Activated CD8-positive, alpha-beta memory T cell treated with anti-CD3 and anti-CD28 coated beads for 4 hours (primary cell): ENCODE data around the gene CDCA3.
"Not testable (repeated sequence)": the region's sequence is repeated elsewhere in the genome, so short reads cannot be mapped to it uniquely, and the experiment has no call there.

ENCODE experiments used
- DNase-seq, 2 donors: peaks; one replicate each; pipeline ENCODE4 v3.0.0-alpha.2; 2020; ENCODE audit warnings: low read depth in 2 of 2

The CDCA3 gene

DNA sequence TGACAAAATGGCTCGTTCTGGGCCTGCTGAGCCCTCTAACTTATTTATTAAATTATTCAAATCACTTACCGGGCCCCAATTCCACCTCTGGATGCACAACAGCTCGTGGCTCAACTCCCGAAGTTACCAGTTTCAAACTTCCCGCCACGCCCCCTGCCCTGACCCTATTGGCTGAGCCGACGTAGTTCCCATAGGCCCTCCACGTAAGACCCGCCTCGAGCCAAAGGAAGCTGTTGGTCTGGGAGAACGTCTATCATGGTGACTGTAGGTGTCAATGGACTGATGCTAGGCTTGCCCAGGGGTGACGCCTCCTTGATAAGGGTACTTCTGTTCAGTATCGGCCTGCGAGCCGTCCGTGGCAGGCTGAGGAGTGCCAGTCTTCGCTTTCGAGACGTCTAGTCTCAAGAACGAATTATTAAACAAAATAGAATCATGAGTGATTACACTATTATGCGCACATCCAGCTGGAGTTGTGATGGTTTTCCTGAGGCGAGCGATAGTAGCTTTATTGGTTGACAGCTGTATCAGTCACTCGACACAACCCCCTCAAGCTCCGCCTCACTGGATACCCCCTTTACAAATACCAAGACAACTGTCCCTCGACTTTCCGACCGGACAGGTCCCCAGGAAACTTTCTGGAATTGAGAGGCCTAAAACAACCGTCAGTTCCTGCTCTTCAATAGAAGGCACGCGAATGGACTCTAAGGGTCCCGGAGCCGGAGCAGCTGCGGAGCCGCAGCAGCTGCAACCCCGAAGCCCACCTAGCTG, at the start of gene CDCA3:
Gene CDCA3, minus strand, starts transcription at position 134 of the 768 bp plus-strand sequence. CDS start 334 bp downstream, outside the sequence.
- DNase-seq, result peak; percentile 80 to 88

DNA sequence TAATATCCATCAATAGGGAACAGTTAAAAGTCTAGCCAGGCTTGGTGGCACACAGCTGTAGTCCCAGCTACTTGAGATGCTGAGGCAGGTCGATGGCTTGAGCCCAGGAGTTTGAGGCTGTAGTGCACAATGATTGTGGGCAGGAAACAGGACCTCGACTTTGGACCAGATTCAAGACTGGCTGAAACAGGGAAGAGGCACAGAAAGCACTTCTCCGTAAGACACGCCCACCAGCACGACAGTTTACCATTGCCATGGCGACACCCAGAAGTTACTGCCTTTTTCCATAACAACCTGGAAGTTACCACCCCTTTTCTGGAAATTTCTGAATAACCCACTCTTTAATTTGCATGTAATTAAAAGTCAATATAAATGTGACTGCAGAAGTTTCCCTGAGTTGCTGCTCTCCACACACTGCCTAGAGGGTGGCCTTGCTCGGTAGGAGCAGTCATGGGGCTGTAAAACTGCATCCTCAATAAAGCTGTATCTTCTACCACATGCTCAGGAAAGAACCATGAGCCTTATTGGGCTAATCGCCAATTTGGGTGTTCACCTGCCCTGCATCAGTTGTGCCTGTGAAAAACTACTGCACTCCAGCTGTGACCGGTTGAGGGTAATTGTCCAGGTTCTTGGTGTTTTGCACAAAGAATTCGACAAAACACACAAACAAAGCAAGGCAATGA, 48.9 kb upstream of the CDCA3 start:
- no peak for DNase-seq

DNA sequence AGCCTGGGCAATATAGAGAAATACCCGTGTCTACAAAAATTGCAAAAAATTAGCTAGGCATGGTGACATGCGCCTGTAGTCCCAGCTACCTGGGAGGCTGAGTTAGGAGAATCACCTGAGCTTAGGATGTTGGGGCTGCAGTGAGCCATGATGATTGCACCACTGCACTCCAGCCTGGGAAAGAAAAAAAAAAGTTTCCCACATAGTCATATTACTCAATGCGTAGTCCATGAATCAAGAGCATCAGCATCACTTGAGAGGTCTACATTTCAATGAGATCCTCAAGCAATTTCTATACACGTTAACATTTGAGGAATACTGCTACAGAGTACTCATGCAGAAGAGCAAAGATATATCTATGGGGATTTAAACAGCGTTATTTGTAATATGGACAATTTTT, 48.3 kb upstream of the CDCA3 start:
- DNase-seq, result no peak

DNA sequence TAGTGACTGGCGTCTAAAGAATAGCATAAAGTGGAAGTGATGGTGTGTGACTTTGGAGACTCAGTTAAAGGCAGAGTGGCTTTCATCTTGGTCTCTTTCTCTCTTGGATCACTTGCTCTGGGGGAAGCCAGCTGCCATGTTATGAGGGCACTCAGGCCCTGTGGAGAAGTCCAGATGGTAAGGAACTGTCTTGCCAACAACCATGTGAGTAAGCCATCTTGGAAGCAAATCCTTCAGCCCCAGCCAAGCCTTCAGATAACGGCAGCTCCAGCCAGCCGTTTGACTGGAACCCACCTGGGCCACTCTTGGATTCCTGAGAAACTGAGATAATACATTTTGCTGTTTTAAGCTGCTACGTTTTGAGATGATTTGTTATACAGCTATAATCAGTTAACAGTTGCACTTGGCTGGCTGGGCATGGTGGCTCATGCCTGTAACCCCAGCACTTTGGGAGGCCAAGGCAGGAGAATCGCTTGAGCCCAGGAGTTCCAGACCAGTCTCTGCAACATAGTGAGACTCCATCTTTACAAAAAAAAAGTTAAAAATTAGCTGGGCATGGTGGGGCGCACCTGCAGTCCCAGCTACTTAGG, 45.9 kb upstream of the CDCA3 start:
- no peak for DNase-seq

DNA sequence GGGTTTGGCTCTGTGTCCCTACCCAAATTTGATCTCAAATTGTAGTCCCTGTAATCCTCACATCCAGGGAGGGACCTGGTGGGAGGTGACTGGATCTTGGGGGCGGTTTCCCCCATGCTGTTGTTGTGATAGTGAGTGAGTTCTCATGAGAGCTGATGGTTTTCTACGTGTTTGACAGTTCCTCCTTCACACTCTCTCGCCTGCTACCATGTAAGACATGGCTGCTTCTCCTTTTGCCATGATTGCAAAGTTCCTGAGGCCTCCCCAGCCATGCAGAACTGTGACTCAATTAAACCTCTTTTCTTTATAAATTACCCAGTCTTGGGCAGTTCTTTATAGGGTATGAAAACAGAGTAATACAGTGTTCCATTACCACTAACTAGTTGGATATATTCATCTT, 43.2 kb upstream of the CDCA3 start:
- DNase-seq, result no peak

DNA sequence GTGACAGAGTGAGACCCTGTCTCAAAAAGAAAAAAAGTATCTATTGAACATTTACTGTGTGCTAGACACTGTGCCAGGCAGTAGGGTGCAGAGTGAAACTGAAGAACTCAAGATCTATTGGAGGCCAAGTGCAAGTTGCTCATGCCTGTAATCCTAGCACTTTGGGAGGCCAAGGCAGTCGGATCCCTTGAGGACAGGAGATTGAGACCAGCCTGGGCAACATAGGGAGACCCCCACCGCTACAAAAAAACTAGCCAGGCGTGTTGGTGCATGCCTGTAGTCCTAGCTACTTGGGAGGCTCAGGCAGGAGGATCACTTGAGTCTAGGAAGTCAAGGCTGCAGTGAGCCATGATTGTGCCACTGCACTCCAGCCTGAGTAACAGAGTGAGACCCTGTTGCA, 41.6 kb upstream of the CDCA3 start:
- DNase-seq, result not testable (repeated sequence)

DNA sequence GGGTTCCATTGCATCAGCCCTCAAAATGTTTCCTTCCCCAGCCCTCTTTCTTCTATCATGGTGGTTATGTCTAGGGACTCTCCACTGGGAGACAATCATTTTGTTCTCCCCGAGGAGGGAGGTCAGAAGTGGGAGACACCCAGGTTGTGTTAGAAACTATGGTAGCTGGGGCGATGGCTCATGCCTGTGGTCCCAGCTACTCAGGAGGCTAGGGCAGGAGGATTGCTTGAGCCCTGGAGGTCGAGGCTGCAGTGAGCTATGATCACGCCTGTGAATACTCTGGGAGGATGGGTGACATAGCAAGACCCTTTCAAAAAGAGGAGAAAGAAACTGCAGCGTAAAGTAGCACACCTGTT, 40.5 kb upstream of the CDCA3 start:
- DNase-seq, result no peak

DNA sequence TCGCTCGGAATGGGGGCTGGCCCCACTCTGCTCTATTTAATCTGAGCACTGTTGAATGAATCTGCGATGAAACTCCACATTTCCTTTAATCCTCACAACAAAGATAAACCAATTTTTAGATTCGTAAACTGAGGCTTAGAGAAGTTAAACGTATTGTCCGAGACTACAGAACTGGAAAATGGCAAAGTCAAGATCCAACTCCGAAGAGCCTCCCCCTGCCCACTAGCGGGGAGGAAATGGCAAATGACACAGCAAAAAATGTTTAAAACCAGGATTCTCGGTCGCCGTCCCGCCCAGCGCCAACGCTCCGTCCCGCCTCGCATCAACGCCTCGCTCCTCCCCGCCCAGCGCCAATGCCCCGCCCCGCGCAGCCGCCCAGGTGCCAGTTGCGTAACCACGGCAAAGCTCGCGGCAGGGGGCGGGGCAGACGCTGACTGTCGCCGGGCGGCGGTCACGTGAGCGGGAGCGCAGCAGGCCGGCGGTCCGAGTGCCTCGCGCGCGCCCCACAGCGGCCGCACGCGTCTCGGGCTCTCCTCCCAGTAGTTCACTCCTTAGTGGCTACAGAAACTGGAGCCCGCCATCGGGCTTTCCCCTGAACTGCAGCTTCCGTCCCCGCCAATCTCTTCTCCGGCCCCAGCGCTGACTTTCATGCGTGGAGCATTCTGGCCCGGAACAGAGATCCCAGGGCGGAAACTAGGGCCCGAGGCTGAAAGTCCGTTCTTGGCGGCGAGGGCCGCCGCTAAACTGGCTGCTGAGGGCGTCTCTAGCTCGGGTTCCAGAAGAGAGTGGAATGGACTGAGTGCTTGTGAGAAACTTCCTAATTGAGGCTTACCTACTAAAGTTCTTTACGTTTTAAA, 39.9 kb upstream of the CDCA3 start:
- DNase-seq, result peak; percentile 96 to 97

DNA sequence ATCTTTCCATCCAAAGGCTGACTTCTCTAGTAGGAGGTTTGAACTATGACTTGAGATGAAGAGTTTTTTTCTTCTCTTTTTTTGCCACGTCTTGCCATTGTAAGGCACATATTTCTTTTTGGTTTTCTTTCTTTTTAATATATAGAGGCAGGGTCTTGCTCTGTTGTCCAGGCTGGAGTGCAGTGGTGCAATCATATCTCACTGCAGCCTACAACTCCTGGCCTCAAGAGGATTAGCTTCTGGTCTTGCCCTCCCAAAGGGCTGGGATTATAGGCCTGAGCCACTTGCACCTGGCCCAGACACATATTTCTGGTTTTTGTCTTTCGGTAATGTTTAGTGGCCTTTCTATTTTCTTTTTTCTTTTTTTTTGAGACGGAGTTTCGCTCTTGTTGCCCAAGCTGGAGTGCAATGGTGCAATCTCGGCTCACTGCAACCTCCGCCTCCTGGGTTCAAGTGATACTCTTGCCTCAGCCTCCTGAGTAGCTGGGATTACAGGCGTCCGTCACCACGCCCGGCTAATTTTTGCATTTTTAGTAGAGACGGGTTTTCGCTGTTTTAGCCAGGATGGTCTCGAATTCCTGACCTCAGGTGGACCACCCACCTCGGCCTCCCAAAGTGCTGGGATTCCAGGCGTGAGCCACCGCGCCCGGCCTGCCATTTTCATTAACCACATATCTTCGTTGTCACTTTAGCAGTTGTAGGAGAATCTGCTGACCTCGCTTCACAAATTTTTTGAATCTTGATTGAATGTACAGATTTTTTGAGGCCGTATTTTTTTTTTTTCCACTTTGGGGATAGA, 38.9 kb upstream of the CDCA3 start:
- DNase-seq, result not testable (repeated sequence)

DNA sequence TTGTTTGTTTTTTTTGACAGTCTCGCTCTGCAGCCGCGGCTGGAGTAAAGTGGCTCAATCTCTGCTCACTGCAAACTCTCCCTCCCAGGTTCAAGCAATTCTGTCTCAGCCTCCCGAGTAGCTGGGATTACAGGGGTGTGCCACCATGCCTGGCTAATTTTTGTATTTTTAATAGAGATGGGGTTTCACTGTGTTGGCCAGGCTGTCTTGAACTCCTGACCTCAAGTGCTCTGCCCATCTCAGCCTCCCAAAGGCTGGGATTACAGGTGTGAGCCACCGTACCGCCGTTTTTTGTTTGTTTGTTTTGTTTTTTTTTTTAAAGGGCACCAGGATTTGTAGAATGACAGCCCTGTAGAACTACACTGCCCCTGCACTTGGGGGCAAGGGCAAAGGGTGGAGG, 37.7 kb upstream of the CDCA3 start:
- DNase-seq, result not testable (repeated sequence)

DNA sequence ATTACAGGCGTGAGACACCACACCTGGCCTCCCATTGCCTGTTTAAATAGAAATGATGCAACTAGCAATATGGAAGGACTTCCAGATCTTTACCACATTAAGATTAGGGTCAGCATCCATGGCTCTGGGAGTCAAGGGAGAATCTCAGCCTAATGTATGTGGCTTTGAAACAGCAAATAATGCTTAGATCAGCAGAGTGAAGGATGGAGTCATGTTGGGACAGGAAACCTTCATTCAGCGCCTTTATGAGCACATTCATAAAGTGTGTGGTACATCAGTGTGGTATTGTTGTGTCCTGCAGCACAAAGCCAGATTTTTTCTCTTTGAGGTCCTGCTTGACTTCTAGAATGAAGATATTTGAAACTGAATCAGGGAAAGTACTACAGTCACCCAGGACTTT, 37.3 kb upstream of the CDCA3 start:
- no peak for DNase-seq

DNA sequence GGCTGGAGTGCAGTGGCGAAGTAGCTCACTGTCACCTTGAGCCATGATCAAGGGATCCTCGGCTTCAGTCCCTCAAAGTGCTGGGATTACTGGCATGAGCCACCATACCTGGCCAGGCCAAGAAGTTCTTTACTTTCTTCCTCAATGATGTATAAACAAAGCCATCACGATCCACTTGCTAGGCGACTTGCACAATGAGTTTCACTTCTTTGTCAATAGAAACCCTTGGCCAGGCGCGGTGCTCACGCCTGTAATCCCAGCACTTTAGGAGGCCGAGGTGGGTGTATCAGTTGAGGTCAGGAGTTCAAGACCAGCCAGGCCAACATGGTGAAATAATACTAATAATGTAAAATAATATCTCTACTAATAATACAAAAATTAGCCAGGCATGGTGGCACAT, 36.4 kb upstream of the CDCA3 start:
- DNase-seq, result no peak

DNA sequence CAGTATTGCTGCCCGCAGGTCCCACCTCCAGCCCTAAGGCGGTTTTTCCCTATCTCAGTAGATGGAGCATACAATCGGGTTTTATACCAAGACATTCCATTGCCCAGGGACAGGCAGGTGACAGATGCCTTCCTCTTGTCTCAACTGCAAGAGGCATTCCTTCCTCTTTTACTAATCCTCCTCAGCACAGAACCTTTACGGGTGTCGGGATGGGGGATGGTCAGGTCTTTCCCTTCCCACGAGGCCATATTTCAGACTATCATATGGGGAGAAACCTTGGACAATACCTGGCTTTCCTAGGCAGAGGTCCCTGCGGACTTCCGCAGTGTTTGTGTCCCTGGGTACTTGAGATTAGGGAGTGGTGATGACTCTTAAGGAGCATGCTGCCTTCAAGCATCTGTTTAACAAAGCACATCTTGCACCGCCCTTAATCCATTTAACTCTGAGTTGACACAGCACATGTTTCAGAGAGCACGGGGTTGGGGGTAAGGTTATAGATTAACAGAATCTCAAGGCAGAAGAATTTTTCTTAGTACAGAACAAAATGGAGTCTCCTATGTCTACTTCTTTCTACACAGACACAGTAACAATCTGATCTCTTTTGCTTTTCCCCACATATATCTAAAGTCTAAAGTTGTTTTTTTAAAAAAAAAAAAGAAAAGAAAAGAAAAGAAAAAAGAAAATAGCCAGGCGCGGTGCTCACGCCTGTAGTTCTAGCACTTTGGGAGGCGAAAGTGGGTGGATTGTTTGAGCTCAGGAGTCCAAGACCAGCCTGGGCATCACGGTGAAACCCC, 35.3 kb upstream of the CDCA3 start:
- DNase-seq, result not testable (repeated sequence)

DNA sequence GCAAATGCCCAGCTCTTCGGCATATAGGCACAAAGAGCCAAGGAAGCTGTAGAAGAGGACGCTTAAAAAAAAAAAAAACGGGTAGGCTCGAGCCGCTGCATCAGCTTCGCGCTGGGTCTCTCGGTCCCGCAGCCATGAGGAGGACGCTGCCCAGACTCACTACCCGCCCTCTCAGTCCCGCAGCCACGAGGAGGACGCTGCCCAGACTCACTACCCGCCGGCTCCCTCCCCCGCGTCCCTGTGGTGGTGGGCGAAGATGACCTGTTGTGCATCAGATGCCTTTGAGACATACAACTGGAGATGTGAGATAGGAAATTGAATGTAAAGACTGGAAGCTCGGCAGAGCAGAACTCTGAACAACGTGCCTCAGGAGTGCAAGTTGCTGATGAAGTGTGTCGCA, 33.5 kb upstream of the CDCA3 start:
- DNase-seq, result no peak

DNA sequence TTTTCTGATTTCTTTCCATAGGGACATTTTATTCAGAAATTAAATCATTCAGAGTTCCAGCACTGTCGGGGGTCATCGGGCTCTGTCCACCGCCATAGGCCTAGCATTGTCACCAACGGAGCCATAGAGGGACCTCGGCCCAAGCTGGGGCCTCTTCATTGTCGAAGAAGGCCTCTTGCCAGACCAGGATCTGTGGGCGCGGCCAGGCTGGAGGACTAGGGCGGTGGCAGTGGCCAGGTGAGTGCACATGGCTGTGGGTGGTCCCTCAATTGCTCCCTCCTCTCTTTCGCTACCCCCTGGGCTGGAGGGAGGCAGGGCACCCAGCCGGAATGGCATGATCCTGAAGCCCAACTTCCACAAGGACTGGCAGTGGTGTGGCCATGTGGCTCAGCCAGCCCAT, 32.6 kb upstream of the CDCA3 start:
- no peak for DNase-seq

DNA sequence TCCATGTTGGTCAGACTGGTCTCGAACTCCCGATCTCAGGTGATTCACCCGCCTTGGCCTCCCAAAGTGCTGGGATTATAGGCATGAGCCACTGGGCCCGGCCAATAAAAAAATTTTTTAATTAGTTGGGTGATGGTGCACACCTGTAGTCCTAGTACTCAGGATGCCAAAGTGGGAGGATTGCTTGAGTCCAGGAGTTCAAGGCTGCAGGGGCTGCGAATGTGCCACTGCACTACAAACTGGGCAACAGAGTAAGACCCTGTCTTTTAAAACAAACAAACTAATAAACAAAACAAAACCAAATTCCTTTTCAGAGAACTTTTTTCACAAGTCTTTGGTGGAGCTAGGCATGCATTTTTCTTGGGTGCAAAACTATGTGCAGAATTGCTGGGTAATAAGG, 32.2 kb upstream of the CDCA3 start:
- no peak for DNase-seq

DNA sequence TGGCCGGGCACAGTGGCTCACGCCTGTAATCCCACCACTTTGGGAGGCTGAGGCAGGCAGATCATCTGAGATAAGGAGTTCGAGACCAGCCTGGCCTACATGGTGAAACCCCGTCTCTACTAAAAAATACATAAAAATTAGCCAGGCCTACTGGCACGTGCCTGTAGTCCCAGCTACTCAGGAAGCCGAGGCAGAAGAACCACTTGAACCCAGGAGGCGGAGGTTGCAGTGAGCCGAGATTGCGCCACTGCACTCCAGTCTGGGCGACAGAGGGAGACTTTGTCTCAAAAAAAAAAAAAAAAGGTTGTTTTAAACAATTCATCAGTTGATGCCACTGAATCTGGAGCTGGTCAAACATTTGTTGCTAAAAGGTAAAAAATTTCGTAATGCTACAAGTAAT, 28.7 kb upstream of the CDCA3 start:
- not testable (repeated sequence) for DNase-seq

DNA sequence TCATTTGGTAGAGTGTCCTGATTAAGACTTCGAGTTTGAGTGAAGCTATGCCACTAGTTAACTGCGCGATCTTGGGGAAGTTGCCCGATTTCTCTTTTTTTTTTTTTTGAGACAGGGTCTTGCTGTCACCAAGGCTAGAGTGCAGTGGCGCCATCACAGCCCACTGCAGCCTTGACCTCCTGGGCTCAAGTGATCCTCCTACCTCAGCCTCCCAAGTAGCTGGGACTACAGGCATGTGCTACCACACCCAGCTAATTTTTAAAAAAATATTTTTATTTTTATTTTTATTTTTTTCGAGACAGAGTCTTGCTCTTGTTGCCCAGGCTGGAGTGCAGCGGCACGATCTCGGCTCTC, 22.9 kb upstream of the CDCA3 start:
- DNase-seq, result not testable (repeated sequence)

DNA sequence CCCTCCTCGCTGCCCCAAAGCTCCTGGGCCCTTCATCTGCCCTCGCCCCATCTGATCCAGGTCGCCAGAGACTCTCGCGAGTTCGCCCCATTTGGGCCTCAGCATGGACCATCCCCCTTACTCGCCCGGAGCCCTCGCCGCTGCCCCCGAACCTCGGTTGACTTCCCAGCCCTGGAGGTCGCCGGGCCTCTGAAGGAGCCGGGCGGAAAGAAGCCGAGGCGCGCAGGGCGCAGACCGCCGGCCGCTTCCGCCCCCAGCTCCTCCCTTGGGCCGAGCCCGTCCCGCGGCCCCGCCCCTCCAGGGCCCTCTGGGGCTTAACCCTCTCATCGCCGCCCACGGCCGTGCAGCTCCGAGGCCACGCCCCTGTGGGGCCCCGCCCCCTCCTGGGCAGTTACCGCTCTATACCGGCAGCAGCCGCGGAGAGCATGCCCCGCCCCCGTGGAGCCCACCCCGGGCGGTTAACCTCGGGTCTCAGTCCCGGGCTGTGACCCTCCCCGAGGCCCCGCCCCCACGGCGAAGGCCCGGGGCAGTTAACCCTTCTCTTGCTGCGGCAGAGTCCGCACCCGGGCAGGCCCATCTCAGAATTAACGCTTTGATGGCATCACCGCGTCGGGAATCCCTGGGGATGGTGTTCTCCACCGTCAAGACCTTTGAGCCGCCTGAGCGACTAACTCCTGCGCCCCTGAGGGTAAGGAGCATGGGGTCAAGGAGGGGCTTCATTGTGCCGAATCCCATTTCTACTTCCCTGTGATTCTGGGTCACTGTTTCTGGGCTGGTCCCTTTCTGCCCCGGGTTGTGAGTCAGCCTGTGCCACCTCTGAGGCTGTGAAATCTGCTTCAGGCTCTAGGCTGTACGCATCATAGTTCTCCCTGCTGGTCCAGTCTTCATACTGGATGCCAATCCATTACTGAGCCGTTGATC, 22.3 kb upstream of the CDCA3 start, which contains the start of gene SPSB2:
Gene SPSB2, minus strand, starts transcription at position 210 of the 921 bp plus-strand sequence. CDS start 402 bp downstream, outside the sequence.
- DNase-seq, result peak; percentile 96 to 100
